Fibroblast of lung (primary cell): Measurements from ENCODE around the gene CA12. TPM values are rescaled to one million over a fixed set of nuclear protein-coding genes. Genes with fewer than 3 reads are reported as not detected.
A peak's percentile ranks its signal among the peaks of the same experiment; 100 is the strongest.

Experiments
- DNase-seq, 2 donors: peaks; one replicate each; pipeline versions ENCODE4 v3.0.0 to v3.0.0-alpha.2; 2010; ENCODE audit warnings: low read depth in 2 of 2
- H2AFZ ChIP-seq: 2 replicates; pipeline ENCODE4 v1.5.1; 2012; ENCODE audit warnings: low read length, control low read depth, inconsistent platforms
- H3K27ac ChIP-seq: 2 replicates; pipeline ENCODE4 v1.5.1; 2011; ENCODE audit warnings: low read length, control low read depth; ENCODE audit not compliant: insufficient read depth
- H3K27me3 ChIP-seq: 2 replicates; pipeline ENCODE4 v1.5.1; 2011; ENCODE audit warnings: mild to moderate bottlenecking, low read length; ENCODE audit not compliant: control insufficient read depth, insufficient read depth
- H3K36me3 ChIP-seq: 2 replicates; pipeline ENCODE4 v1.5.1; 2011; ENCODE audit warnings: low read length; ENCODE audit not compliant: control insufficient read depth, insufficient read depth
- H3K4me1 ChIP-seq: 2 replicates; pipeline ENCODE4 v1.5.1; 2011; ENCODE audit warnings: low read length; ENCODE audit not compliant: control insufficient read depth, insufficient read depth; ENCODE audit errors: extremely low read depth
- H3K4me2 ChIP-seq: 2 replicates; pipeline ENCODE4 v1.5.1; 2011; ENCODE audit warnings: low read length, control low read depth; ENCODE audit not compliant: insufficient read depth; ENCODE audit errors: extremely low read depth
- H3K4me3 ChIP-seq, 4 experiments: fragments of 200-600 bp in 1 of 4; sonication (generic) in 1 of 4; replicated peaks in 1 of 4; 2 replicates each; pipeline ENCODE4 v1.5.1; 2011 to 2016; ENCODE audit warnings: low read length in 4 of 4, low read depth in 3 of 4, mild to moderate bottlenecking in 3 of 4, control low read depth in 2 of 4, inconsistent platforms in 1 of 4, mixed read lengths in 1 of 4; ENCODE audit not compliant: insufficient read depth in 1 of 4; ENCODE audit errors: control extremely low read depth in 1 of 4
- H3K79me2 ChIP-seq: 2 replicates; pipeline ENCODE4 v1.5.1; 2012; ENCODE audit warnings: mild to moderate bottlenecking, low read length, inconsistent platforms; ENCODE audit not compliant: control insufficient read depth, insufficient read depth
- H3K9ac ChIP-seq: 2 replicates; pipeline ENCODE4 v1.5.1; 2011; ENCODE audit warnings: mild to moderate bottlenecking, low read length, control low read depth; ENCODE audit not compliant: insufficient read depth
- H3K9me3 ChIP-seq: 2 replicates; pipeline ENCODE4 v1.5.1; 2012; ENCODE audit warnings: low read depth, low read length; ENCODE audit not compliant: control insufficient read depth, insufficient read depth
- H4K20me1 ChIP-seq: 2 replicates; pipeline ENCODE4 v1.5.1; 2011; ENCODE audit warnings: low read length; ENCODE audit not compliant: control insufficient read depth, insufficient read depth; ENCODE audit errors: extremely low read depth
- CTCF ChIP-seq, 2 donors: IDR thresholded peaks in 1 of 2; conservative IDR thresholded peaks in 1 of 2; 1 replicate in 1 of 2; 2 replicates in 1 of 2; pipeline ENCODE4 v1.5.1; 2011 to 2012; ENCODE audit warnings: low read length in 2 of 2, control low read depth in 1 of 2, inconsistent platforms in 1 of 2, low read depth in 1 of 2, mild to moderate bottlenecking in 1 of 2
- EZH2 ChIP-seq: IDR thresholded peaks from 2 replicates; pipeline ENCODE4 v1.5.1; 2012; ENCODE audit warnings: low read length, control low read depth, mild to moderate bottlenecking; ENCODE audit errors: missing control alignments
- polyA plus RNA-seq, 2 donors: library from polyadenylated mRNA; depleted of rRNA in 1 of 2; stranded (reverse) in 1 of 2; unstranded in 1 of 2; fragments of >200 nt; gene quantifications; 2 replicates each; pipeline ENCODE4 v1.2.1, GENCODE V29; 2011 to 2012; ENCODE audit warnings: missing spikeins in 1 of 2
- total RNA-seq: library from RNA; depleted of rRNA; stranded (reverse); fragments of >200 nt; gene quantifications from 2 replicates; pipeline ENCODE4 v1.2.1, GENCODE V29; 2014

CA12 gene
- total and polyA plus RNA-seq, 2 donors (not counting 1 experiment from before 2014, with no cell fraction given), result 30.6 to 48.4 TPM

GRCh38 chr15:63385911-63386531 lies 4.4 kb upstream of the CA12 start:
- peaks cover 2% of the 10 kb centered on the region for H3K4me1 ChIP-seq
- no peaks in the 10 kb centered on the region for H3K9me3 ChIP-seq
- DNase-seq, result no peak
- H3K4me2 ChIP-seq, result no peak overlapping the region
- H2AFZ ChIP-seq, result no peak overlapping the region
- H3K27me3 ChIP-seq, result no peaks in the 10 kb centered on the region
- no peak overlapping the region for H3K27ac ChIP-seq
- H3K9ac ChIP-seq, result no peak overlapping the region
- H3K4me3 ChIP-seq, result no peak overlapping the region
- H3K79me2 ChIP-seq, result no peaks in the 10 kb centered on the region
- no peaks in the 10 kb centered on the region for H4K20me1 ChIP-seq
- no peaks in the 10 kb centered on the region for H3K36me3 ChIP-seq
- TF ChIP-seq EZH2 (no peak), CTCF (conservative IDR thresholded peaks at IDR 0.05 in 1 of 2, IDR thresholded peaks at IDR 0.05 in 1 of 2; ENCODE audit: low read depth in 1 of 2, low read length in 2 of 2) (no peak)

- Histone ChIP-seq H3K27me3 (no peaks in the 10 kb centered on the region), H3K4me3 (no peak overlapping the region), H2AFZ (no peak overlapping the region), H3K4me2 (no peak overlapping the region), H3K27ac (no peak overlapping the region), H3K4me1 (peaks cover 2% of the 10 kb centered on the region), H3K36me3 (no peaks in the 10 kb centered on the region), H3K79me2 (no peaks in the 10 kb centered on the region), H3K9ac (no peak overlapping the region), H3K9me3 (no peaks in the 10 kb centered on the region), H4K20me1 (no peaks in the 10 kb centered on the region)
- no peak for DNase-seq
- TF ChIP-seq EZH2 (no peak), CTCF (conservative IDR thresholded peaks at IDR 0.05 in 1 of 2, IDR thresholded peaks at IDR 0.05 in 1 of 2; ENCODE audit: low read depth in 1 of 2, low read length in 2 of 2) (no peak)
Measured at GRCh38 chr15:63384906-63385305, 3.3 kb upstream of the CA12 start.

- no peak for TF ChIP-seq EZH2
- no peak for TF ChIP-seq CTCF (conservative IDR thresholded peaks at IDR 0.05 in 1 of 2, IDR thresholded peaks at IDR 0.05 in 1 of 2; ENCODE audit: low read depth in 1 of 2, low read length in 2 of 2)
- peaks cover 3% of the 10 kb centered on the region for H3K4me1 ChIP-seq
- no peak overlapping the region for H3K4me3 ChIP-seq
- H3K27ac ChIP-seq, result no peak overlapping the region
- H3K9ac ChIP-seq, result no peak overlapping the region
- H2AFZ ChIP-seq, result no peak overlapping the region
- H3K36me3 ChIP-seq, result no peaks in the 10 kb centered on the region
- H3K4me2 ChIP-seq, result no peak overlapping the region
- H4K20me1 ChIP-seq, result no peaks in the 10 kb centered on the region
- peak in 1 of 2 donors; percentile 43 for DNase-seq
- no peaks in the 10 kb centered on the region for H3K79me2 ChIP-seq
- no peaks in the 10 kb centered on the region for H3K9me3 ChIP-seq
- H3K27me3 ChIP-seq, result no peaks in the 10 kb centered on the region
Measured at GRCh38 chr15:63382966-63383710, 1.5 kb upstream of the CA12 start.
